Measurements from ENCODE around the gene DLG4.

- no peak for TF ChIP-seq CTCF (IDR thresholded peaks at IDR 0.05)
- no peak for TF ChIP-seq EP300 (IDR thresholded peaks at IDR 0.05)
Observed at GRCh38 chr17:7238420-7239090, 18.9 kb upstream of the DLG4 start.

Measured in ovary (tissue), 3 donors.